PC-9 (cell line): ENCODE measurements around the gene ZNF816. TPM values are rescaled to one million over a fixed set of nuclear protein-coding genes. Genes with fewer than 3 reads are reported as not detected.

Experiments
- BruUV-seq: library from RNA; stranded (reverse); fragments of 400-500 nt; replicated peaks from 2 replicates; lab custom pipeline; 2021; lab: Mats Ljungman, UMichigan
- CTCF ChIA-PET: fragments of 300-600 bp; sonication (Branson Sonifier 250); formaldehyde crosslinking; loops from one replicate; lab custom pipeline; 2022; ENCODE audit warnings: antibody characterized with exemption; lab: Charles Lee
- POLR2A ChIA-PET: fragments of 300-600 bp; sonication (Branson Sonifier 250); formaldehyde crosslinking; loops from one replicate; lab custom pipeline; 2022; ENCODE audit warnings: antibody characterized with exemption; ENCODE audit not compliant: unreplicated experiment; lab: Charles Lee
- DNase-seq, 2 experiments: peaks; one replicate each; pipeline versions ENCODE4 v3.0.0 to v3.0.0-alpha.2; 2015 to 2022; ENCODE audit warnings: mixed read lengths in 1 of 2
- H2AFZ ChIP-seq: fragments of 200-600 bp; sonication (generic); 2 replicates; pipeline ENCODE4 v1.8.1; 2017; ENCODE audit warnings: antibody characterized with exemption
- H3F3A ChIP-seq: fragments of 200-600 bp; sonication (generic); 2 replicates; pipeline ENCODE4 v1.8.1; 2017; ENCODE audit warnings: antibody characterized with exemption, mild to moderate bottlenecking, low read depth; ENCODE audit not compliant: insufficient read depth
- H3K27ac ChIP-seq: fragments of 200-600 bp; sonication (generic); 2 replicates; pipeline ENCODE4 v1.6.1; 2016; ENCODE audit warnings: mixed run types
- H3K27me3 ChIP-seq: fragments of 200-600 bp; sonication (generic); 2 replicates; pipeline ENCODE4 v1.6.1; 2016; ENCODE audit warnings: low read depth, mixed run types; ENCODE audit not compliant: insufficient read depth
- H3K36me3 ChIP-seq: fragments of 200-600 bp; sonication (generic); 2 replicates; pipeline ENCODE4 v1.6.1; 2016; ENCODE audit warnings: low read depth, mixed run types
- H3K4me1 ChIP-seq: fragments of 200-600 bp; sonication (generic); replicated peaks from 2 replicates; pipeline ENCODE4 v1.6.1; 2016; ENCODE audit warnings: mixed run types; ENCODE audit not compliant: insufficient read depth
- H3K4me2 ChIP-seq: fragments of 200-600 bp; sonication (generic); 2 replicates; pipeline ENCODE4 v1.6.1; 2017; ENCODE audit warnings: mixed run types
- H3K4me3 ChIP-seq: fragments of 200-600 bp; sonication (generic); 2 replicates; pipeline ENCODE4 v1.6.1; 2016; ENCODE audit warnings: mixed run types
- H3K79me2 ChIP-seq: fragments of 200-600 bp; sonication (generic); 2 replicates; pipeline ENCODE4 v1.6.1; 2017; ENCODE audit warnings: low read depth, mixed run types
- H3K9me2 ChIP-seq: fragments of 200-600 bp; sonication (generic); 2 replicates; pipeline ENCODE4 v1.8.1; 2017; ENCODE audit warnings: mild to moderate bottlenecking; ENCODE audit not compliant: insufficient read depth
- H3K9me3 ChIP-seq: fragments of 200-600 bp; sonication (generic); 2 replicates; pipeline ENCODE4 v1.8.1; 2016; ENCODE audit warnings: low read depth; ENCODE audit not compliant: insufficient read depth
- H4K20me1 ChIP-seq: fragments of 200-600 bp; sonication (generic); 2 replicates; pipeline ENCODE4 v1.8.1; 2017; ENCODE audit not compliant: insufficient read depth
- CTCF ChIP-seq: fragments of 200-600 bp; sonication (generic); conservative IDR thresholded peaks from 2 replicates; pipeline ENCODE4 v1.6.1; 2017; ENCODE audit warnings: mixed run types, antibody characterized with exemption, mild to moderate bottlenecking, moderate library complexity
- EZH2 ChIP-seq: fragments of 200-600 bp; sonication (generic); IDR thresholded peaks from 2 replicates; pipeline ENCODE4 v1.8.0; 2017; ENCODE audit warnings: antibody characterized with exemption, low read depth
- intact Hi-C: fragments of 100-400 bp; cut with micrococcal nuclease; formaldehyde crosslinking; loops from one replicate; pipeline ENCODE4 v1.10.0; 2022; ENCODE audit not compliant: unreplicated experiment
- total RNA-seq: library from RNA; stranded (reverse); gene quantifications from 2 replicates; pipeline ENCODE4 v1.2.3, GENCODE V29; 2021

Gene ZNF816
- total RNA-seq, 1 experiment from 2014 or later: 11.8 TPM

- BruUV-seq: no TSS peak
- Histone ChIP-seq H2AFZ (no peak overlapping the region), H3K79me2 (no peaks in the 10 kb centered on the region), H4K20me1 (no peaks in the 10 kb centered on the region), H3K27me3 (no peaks in the 10 kb centered on the region), H3K27ac (no peak overlapping the region), H3K36me3 (no peaks in the 10 kb centered on the region), H3K4me2 (no peak overlapping the region), H3K4me1 (no peaks in the 10 kb centered on the region), H3K9me3 (no peaks in the 10 kb centered on the region), H3F3A (no peaks in the 10 kb centered on the region), H3K9me2 (no peaks in the 10 kb centered on the region), H3K4me3 (no peak overlapping the region)
- POLR2A ChIA-PET: no interaction called here
- no peak for DNase-seq
- TF ChIP-seq CTCF: no peak
- TF ChIP-seq EZH2: no peak
- CTCF ChIA-PET: no interaction called here
- intact Hi-C loops: no loop called here
Measured at GRCh38 chr19:53004242-53004641, 41.6 kb upstream of the ZNF816 start.

GRCh38 chr19:53002479-53002878 is 39.8 kb upstream of the ZNF816 start:
- Histone ChIP-seq H3K9me2 (no peaks in the 10 kb centered on the region), H3K4me1 (no peaks in the 10 kb centered on the region), H3K4me3 (no peak overlapping the region), H3K27me3 (no peaks in the 10 kb centered on the region), H2AFZ (no peak overlapping the region), H3F3A (no peaks in the 10 kb centered on the region), H3K4me2 (no peak overlapping the region), H4K20me1 (no peaks in the 10 kb centered on the region), H3K27ac (no peak overlapping the region), H3K36me3 (no peaks in the 10 kb centered on the region), H3K9me3 (peaks cover 7% of the 10 kb centered on the region; the same call in 1 of the 2 replicates), H3K79me2 (no peaks in the 10 kb centered on the region)
- peak in 1 of 2 experiments; percentile 53 for DNase-seq
- POLR2A ChIA-PET: no interaction called here
- no TSS peak for BruUV-seq
- intact Hi-C loops: no loop called here
- TF ChIP-seq CTCF (no peak), EZH2 (no peak)
- CTCF ChIA-PET: no interaction called here

- CTCF ChIA-PET: no interaction called here
- no peak overlapping the region for H2AFZ ChIP-seq
- H3K79me2 ChIP-seq: no peaks in the 10 kb centered on the region
- H3K27me3 ChIP-seq: no peaks in the 10 kb centered on the region
- H3K9me3 ChIP-seq: peaks cover 11% of the 10 kb centered on the region; the same call in 1 of the 2 replicates
- H3K36me3 ChIP-seq: no peaks in the 10 kb centered on the region
- H3K27ac ChIP-seq: no peak overlapping the region
- TF ChIP-seq EZH2: no peak
- TF ChIP-seq CTCF: no peak
- H4K20me1 ChIP-seq: no peaks in the 10 kb centered on the region
- no peak overlapping the region for H3K4me2 ChIP-seq
- H3K4me3 ChIP-seq: no peak overlapping the region
- H3F3A ChIP-seq: peaks cover 5% of the 10 kb centered on the region
- POLR2A ChIA-PET: interaction anchor here (0.7 kb wide), 1 partner anchor 702 kb away, joined by 3 read pairs; no protein-coding TSS in a partner anchor
- intact Hi-C loops: loop anchor here (10.0 kb wide), 1 partner anchor 157 kb away; the partner anchor contains the start of gene ZNF347
- peaks cover 1% of the 10 kb centered on the region; the same call in 1 of the 2 replicates for H3K4me1 ChIP-seq
- DNase-seq: no peak
- no peaks in the 10 kb centered on the region for H3K9me2 ChIP-seq
- BruUV-seq: no TSS peak
Measured at GRCh38 chr19:52997975-52998374, 35.3 kb upstream of the ZNF816 start.
